Left ventricle myocardium inferior (tissue), 1 donor: ENCODE data around the gene BCL2L2. TPM values are rescaled to one million over a fixed set of nuclear protein-coding genes. Genes with fewer than 3 reads are reported as not detected.

Experiments
- DNase-seq: peaks from one replicate; pipeline ENCODE4 v3.0.0-alpha.2; 2020
- H3K27ac ChIP-seq: fragments of 200-600 bp; replicated peaks from 2 replicates; pipeline ENCODE4 v1.8.0; 2021
- H3K27me3 ChIP-seq: fragments of 200-600 bp; 2 replicates; pipeline ENCODE4 v1.8.0; 2021; ENCODE audit warnings: low read depth
- H3K36me3 ChIP-seq: fragments of 200-600 bp; 2 replicates; pipeline ENCODE4 v1.8.0; 2021
- H3K4me1 ChIP-seq: fragments of 200-600 bp; 2 replicates; pipeline ENCODE4 v1.8.0; 2021
- H3K4me3 ChIP-seq: fragments of 200-600 bp; 2 replicates; pipeline ENCODE4 v1.8.0; 2021; ENCODE audit warnings: mild to moderate bottlenecking, moderate library complexity
- H3K9me3 ChIP-seq: fragments of 200-600 bp; replicated peaks from 2 replicates; pipeline ENCODE4 v1.8.0; 2021
- CTCF ChIP-seq: fragments of 200-600 bp; IDR thresholded peaks from 2 replicates; pipeline ENCODE4 v1.8.0; 2021; ENCODE audit warnings: antibody characterized with exemption, mild to moderate bottlenecking, borderline replicate concordance
- intact Hi-C: fragments of 100-400 bp; cut with micrococcal nuclease; formaldehyde crosslinking; loops from one replicate; pipeline ENCODE4 v1.11.0; 2022
- total RNA-seq: library from RNA; stranded (reverse); fragmentation: NEBNext Ultra II Directional; extraction: Animal tissue kit (Norgen Biotek cat#: 25700); gene quantifications from one replicate; pipeline ENCODE4 v1.2.1, GENCODE V29; 2021
- donor health status: DM: no; HTN: yes; CAD: no; lungs with severe emphysema.

Gene BCL2L2
- total RNA-seq, 1 donor from 2014 or later, result 37.5 TPM

GRCh38 chr14:23359722-23360447 is 53.3 kb downstream of the BCL2L2 start:
- no peak overlapping the region for H3K4me3 ChIP-seq
- H3K36me3 ChIP-seq, result no peaks in the 10 kb centered on the region
- no peaks in the 10 kb centered on the region for H3K9me3 ChIP-seq
- no peak overlapping the region for H3K27ac ChIP-seq
- intact Hi-C loops, result no loop called here
- DNase-seq, result no peak
- H3K27me3 ChIP-seq, result peaks cover 15% of the 10 kb centered on the region
- peaks cover 30% of the 10 kb centered on the region for H3K4me1 ChIP-seq
- TF ChIP-seq CTCF, result no peak

GRCh38 chr14:23360496-23360895 is 53.9 kb downstream of the BCL2L2 start:
- Histone ChIP-seq H3K27me3 (peaks cover 21% of the 10 kb centered on the region), H3K27ac (peak overlapping the region; percentile 5)
- intact Hi-C loops, result no loop called here

GRCh38 chr14:23361320-23361719 is 54.7 kb downstream of the BCL2L2 start:
- Histone ChIP-seq H3K27me3 (peaks cover 27% of the 10 kb centered on the region), H3K4me1 (peaks cover 41% of the 10 kb centered on the region), H3K4me3 (no peak overlapping the region), H3K9me3 (no peaks in the 10 kb centered on the region), H3K36me3 (no peaks in the 10 kb centered on the region), H3K27ac (no peak overlapping the region)
- intact Hi-C loops, result no loop called here
- no peak for TF ChIP-seq CTCF
- no peak for DNase-seq

More at GRCh38 chr14:23360496-23360895, 53.9 kb downstream of the BCL2L2 start:
- Histone ChIP-seq H3K9me3 (no peaks in the 10 kb centered on the region), H3K4me1 (peaks cover 34% of the 10 kb centered on the region), H3K4me3 (no peak overlapping the region), H3K36me3 (no peaks in the 10 kb centered on the region)
- peak; percentile 42 for TF ChIP-seq CTCF
- no peak for DNase-seq

Other genes starting within 250 kb of the BCL2L2 start
- 2.1 TPM for gene CDH24, start 249.3 kb upstream of the BCL2L2 start, total RNA-seq
- 64.6 TPM for gene ACIN1, start 211.7 kb upstream of the BCL2L2 start, total RNA-seq
- 25.2 TPM for gene C14orf119, start 211.3 kb upstream of the BCL2L2 start, total RNA-seq
- not detected for gene CIROP, start 201.8 kb upstream of the BCL2L2 start, total RNA-seq
- not detected for gene CEBPE, start 187.6 kb upstream of the BCL2L2 start, total RNA-seq
- 10.6 TPM for gene SLC7A8, start 123.2 kb upstream of the BCL2L2 start, total RNA-seq
- not detected for gene RNF212B, start 68.9 kb upstream of the BCL2L2 start, total RNA-seq
- 9.1 TPM for gene HOMEZ, start 20.7 kb upstream of the BCL2L2 start, total RNA-seq
- gene PPP1R3E, start 4.0 kb upstream of the BCL2L2 start, total RNA-seq, result 9.0 TPM
- 71.2 TPM for gene PABPN1, start 14.6 kb downstream of the BCL2L2 start, total RNA-seq
- gene SLC22A17, start 46.1 kb downstream of the BCL2L2 start, total RNA-seq, result 9.7 TPM
- 3.6 TPM for gene EFS, start 58.3 kb downstream of the BCL2L2 start, total RNA-seq
- not detected for gene IL25, start 66.0 kb downstream of the BCL2L2 start, total RNA-seq
- gene CMTM5, start 70.2 kb downstream of the BCL2L2 start, total RNA-seq, result 1.0 TPM
- 1,823 TPM for gene MYH6, start 101.4 kb downstream of the BCL2L2 start, total RNA-seq
- gene MYH7, start 128.8 kb downstream of the BCL2L2 start, total RNA-seq, result 14,853 TPM
- 17.2 TPM for gene NGDN, start 162.9 kb downstream of the BCL2L2 start, total RNA-seq
- gene ZFHX2, start 244.9 kb downstream of the BCL2L2 start, total RNA-seq, result 0.74 TPM
- 17.2 TPM for gene THTPA, start 249.4 kb downstream of the BCL2L2 start, total RNA-seq